ENCODE results near the gene CLDN4.

CLDN4 gene

DNA sequence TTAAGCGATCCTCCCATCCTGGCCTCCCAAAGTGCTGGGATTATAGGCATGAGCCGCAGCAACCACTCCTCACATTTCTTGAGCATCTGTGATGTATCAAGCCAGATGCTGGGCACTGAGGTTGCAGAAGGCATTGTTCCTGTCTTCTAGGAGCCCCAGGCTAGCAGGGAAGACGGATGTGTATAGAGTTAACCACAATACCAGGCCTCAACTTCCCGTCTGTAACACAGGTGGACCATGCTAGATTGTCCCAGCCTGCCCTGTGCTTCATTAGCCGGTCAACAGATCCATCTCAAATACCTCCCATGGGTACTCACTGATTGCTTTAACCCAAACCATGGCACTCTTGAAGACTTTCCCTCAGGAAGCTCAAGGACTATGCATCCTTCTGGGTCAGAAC, 1.8 kb upstream of the CLDN4 start:
- ATAC-seq (ENCODE audit: insufficient read depth, low read depth), result no peak
- peaks cover 9% of the 10 kb centered on the region for H3K4me1 ChIP-seq (ENCODE audit: insufficient read depth, low read length)
- TF ChIP-seq EZH2 (IDR thresholded peaks at IDR 0.05; ENCODE audit: borderline replicate concordance, low read depth, low read length, severe bottlenecking), result no peak
- TF ChIP-seq, protein P1, sequence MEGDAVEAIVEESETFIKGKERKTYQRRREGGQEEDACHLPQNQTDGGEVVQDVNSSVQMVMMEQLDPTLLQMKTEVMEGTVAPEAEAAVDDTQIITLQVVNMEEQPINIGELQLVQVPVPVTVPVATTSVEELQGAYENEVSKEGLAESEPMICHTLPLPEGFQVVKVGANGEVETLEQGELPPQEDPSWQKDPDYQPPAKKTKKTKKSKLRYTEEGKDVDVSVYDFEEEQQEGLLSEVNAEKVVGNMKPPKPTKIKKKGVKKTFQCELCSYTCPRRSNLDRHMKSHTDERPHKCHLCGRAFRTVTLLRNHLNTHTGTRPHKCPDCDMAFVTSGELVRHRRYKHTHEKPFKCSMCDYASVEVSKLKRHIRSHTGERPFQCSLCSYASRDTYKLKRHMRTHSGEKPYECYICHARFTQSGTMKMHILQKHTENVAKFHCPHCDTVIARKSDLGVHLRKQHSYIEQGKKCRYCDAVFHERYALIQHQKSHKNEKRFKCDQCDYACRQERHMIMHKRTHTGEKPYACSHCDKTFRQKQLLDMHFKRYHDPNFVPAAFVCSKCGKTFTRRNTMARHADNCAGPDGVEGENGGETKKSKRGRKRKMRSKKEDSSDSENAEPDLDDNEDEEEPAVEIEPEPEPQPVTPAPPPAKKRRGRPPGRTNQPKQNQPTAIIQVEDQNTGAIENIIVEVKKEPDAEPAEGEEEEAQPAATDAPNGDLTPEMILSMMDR (IDR thresholded peaks at IDR 0.05; ENCODE audit: borderline replicate concordance, extremely low read depth, low read length, poor library complexity, severe bottlenecking), result no peak
- no peak for DNase-seq
- no peaks in the 10 kb centered on the region for H4K20me1 ChIP-seq (ENCODE audit: insufficient read depth, low read length)
- H3K27me3 ChIP-seq (ENCODE audit: insufficient read depth, low read length, poor library complexity), result no peaks in the 10 kb centered on the region
- H3K9ac ChIP-seq (ENCODE audit: low read depth, low read length), result no peak overlapping the region
- no peak overlapping the region for H3K4me2 ChIP-seq (ENCODE audit: insufficient read depth, low read length)
- no peak overlapping the region for H2AFZ ChIP-seq (ENCODE audit: low read depth, low read length)
- H3K9me3 ChIP-seq (ENCODE audit: insufficient read depth, low read length, severe bottlenecking), result no peaks in the 10 kb centered on the region
- no peak overlapping the region for H3K4me3 ChIP-seq (ENCODE audit: low read depth in 1 of 2, low read length in 2 of 2)
- H3K36me3 ChIP-seq (ENCODE audit: insufficient read depth, low read length), result no peaks in the 10 kb centered on the region
- no peaks in the 10 kb centered on the region for H3K79me2 ChIP-seq (ENCODE audit: insufficient read depth, low read length)
- H3K27ac ChIP-seq (ENCODE audit: low read length), result no peak overlapping the region

DNA sequence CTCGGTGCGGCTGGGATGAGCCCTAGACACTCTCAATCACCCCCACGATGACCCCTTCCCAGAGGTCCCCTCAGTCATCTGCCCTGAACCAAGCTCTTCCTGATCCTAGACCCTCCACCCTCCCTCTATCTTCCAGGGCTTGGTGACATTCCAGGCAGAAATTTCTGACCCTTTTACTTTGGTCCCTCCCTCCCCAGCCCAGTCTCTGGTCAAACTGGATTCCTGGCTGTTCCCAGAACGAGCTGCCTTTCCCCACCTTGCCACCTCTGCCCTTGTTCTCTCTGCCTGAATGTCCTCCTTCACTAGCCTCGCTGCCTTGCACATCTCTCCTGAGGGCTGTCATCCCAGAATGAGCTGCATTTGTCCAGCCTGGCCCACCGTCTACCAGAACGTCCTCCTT, 1.3 kb upstream of the CLDN4 start:
- no peak for ATAC-seq (ENCODE audit: insufficient read depth, low read depth)
- Histone ChIP-seq H3K9ac (ENCODE audit: low read depth, low read length) (no peak overlapping the region), H2AFZ (ENCODE audit: low read depth, low read length) (no peak overlapping the region), H3K4me2 (ENCODE audit: insufficient read depth, low read length) (no peak overlapping the region), H3K4me1 (ENCODE audit: insufficient read depth, low read length) (peaks cover 9% of the 10 kb centered on the region), H3K27me3 (ENCODE audit: insufficient read depth, low read length, poor library complexity) (no peaks in the 10 kb centered on the region), H3K9me3 (ENCODE audit: insufficient read depth, low read length, severe bottlenecking) (no peaks in the 10 kb centered on the region), H3K27ac (ENCODE audit: low read length) (no peak overlapping the region), H3K36me3 (ENCODE audit: insufficient read depth, low read length) (no peaks in the 10 kb centered on the region), H3K4me3 (ENCODE audit: low read depth in 1 of 2, low read length in 2 of 2) (no peak overlapping the region), H4K20me1 (ENCODE audit: insufficient read depth, low read length) (no peaks in the 10 kb centered on the region), H3K79me2 (ENCODE audit: insufficient read depth, low read length) (no peaks in the 10 kb centered on the region)
- DNase-seq, result no peak
- TF ChIP-seq, protein P1 (IDR thresholded peaks at IDR 0.05; ENCODE audit: borderline replicate concordance, extremely low read depth, low read length, poor library complexity, severe bottlenecking), result no peak
- TF ChIP-seq EZH2 (IDR thresholded peaks at IDR 0.05; ENCODE audit: borderline replicate concordance, low read depth, low read length, severe bottlenecking), result no peak

DNA sequence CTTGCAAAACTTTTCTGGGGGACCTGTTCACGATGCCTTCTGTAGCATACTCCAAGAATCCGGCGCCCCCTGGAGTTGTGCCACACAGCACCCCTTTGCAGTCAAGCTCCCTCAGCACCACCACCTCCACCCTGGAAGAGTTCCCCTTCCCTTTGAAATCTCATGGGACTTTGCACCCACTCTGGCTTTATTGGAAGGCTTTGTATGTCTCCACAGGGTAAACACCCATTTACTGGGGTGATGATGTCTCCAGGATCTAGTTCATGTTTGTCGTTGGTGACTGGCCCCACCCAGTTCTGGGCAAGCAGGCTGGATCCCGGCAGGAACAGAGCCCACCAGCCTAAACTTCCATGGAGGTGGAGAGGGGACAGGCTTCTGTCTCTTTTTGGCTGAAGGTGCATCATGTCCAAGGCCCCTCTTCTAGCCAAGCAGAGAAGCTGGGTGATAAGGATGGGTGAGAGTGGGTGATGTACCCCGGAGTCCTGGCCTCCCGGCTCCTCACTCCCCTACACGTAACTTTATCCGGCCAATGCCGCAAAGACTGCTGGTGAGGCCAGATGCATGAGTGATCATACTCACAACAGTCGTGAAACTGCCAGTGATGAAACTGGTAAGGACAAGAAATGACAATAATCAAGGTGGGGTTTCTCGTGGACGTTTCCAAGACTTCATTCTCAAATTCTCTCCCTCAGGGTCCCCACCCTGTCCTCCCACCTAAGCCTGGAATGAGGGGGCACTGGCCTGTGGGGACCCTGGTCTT, 695 bp upstream of the CLDN4 start:
- Histone ChIP-seq H3K79me2 (ENCODE audit: insufficient read depth, low read length) (no peaks in the 10 kb centered on the region), H3K27ac (ENCODE audit: low read length) (no peak overlapping the region), H3K4me2 (ENCODE audit: insufficient read depth, low read length) (no peak overlapping the region), H3K27me3 (ENCODE audit: insufficient read depth, low read length, poor library complexity) (no peaks in the 10 kb centered on the region), H3K4me1 (ENCODE audit: insufficient read depth, low read length) (peaks cover 9% of the 10 kb centered on the region), H2AFZ (ENCODE audit: low read depth, low read length) (no peak overlapping the region), H3K9ac (ENCODE audit: low read depth, low read length) (no peak overlapping the region), H4K20me1 (ENCODE audit: insufficient read depth, low read length) (no peaks in the 10 kb centered on the region), H3K9me3 (ENCODE audit: insufficient read depth, low read length, severe bottlenecking) (no peaks in the 10 kb centered on the region), H3K36me3 (ENCODE audit: insufficient read depth, low read length) (no peaks in the 10 kb centered on the region), H3K4me3 (ENCODE audit: low read depth in 1 of 2, low read length in 2 of 2) (no peak overlapping the region)
- DNase-seq (no peak), ATAC-seq (ENCODE audit: insufficient read depth, low read depth) (no peak)
- no peak for TF ChIP-seq EZH2 (IDR thresholded peaks at IDR 0.05; ENCODE audit: borderline replicate concordance, low read depth, low read length, severe bottlenecking)
- TF ChIP-seq, protein P1 (IDR thresholded peaks at IDR 0.05; ENCODE audit: borderline replicate concordance, extremely low read depth, low read length, poor library complexity, severe bottlenecking), result peak; percentile 15

All from DND-41 (cell line).